H1 (cell line): ENCODE results near the gene ARID5B. TPM values are rescaled to one million over a fixed set of nuclear protein-coding genes. Genes with fewer than 3 reads are reported as not detected.

Experiments
- CTCF ChIA-PET: fragments of 300-600 bp; sonication (Branson Sonifier 250); formaldehyde crosslinking; loops from one replicate; lab custom pipeline; 2021; ENCODE audit not compliant: partially characterized antibody; lab: Charles Lee
- POLR2A ChIA-PET: fragments of 300-600 bp; sonication (Branson Sonifier 250); formaldehyde crosslinking; loops from one replicate; lab custom pipeline; 2021; ENCODE audit warnings: inconsistent platforms; ENCODE audit not compliant: partially characterized antibody; lab: Charles Lee
- DNase-seq, 2 experiments: peaks; one replicate each; pipeline versions ENCODE4 v3.0.0 to v3.0.0-alpha.2; 2010 to 2022; ENCODE audit warnings: low spot score in 2 of 2, low read depth in 1 of 2, mixed read lengths in 1 of 2
- FAIRE-seq: peaks from 2 replicates; lab custom pipeline; 2011; peaks lifted over from hg19 to GRCh38; lab: Jason Lieb, UNC
- H2AFZ ChIP-seq: 2 replicates; pipeline ENCODE4 v1.8.1; 2012; ENCODE audit warnings: low read length, inconsistent platforms
- H2AK5ac ChIP-seq: 2 replicates; pipeline ENCODE4 v1.6.1; 2013; ENCODE audit warnings: low read depth, low read length
- H2BK120ac ChIP-seq: replicated peaks from 2 replicates; pipeline ENCODE3; 2013; ENCODE audit warnings: low read depth, low read length, inconsistent platforms
- H2BK12ac ChIP-seq: 2 replicates; pipeline ENCODE4 v1.6.1; 2013; ENCODE audit warnings: low read depth, low read length
- H2BK15ac ChIP-seq: 2 replicates; pipeline ENCODE4 v1.6.1; 2013; ENCODE audit warnings: low read length
- H2BK20ac ChIP-seq: 2 replicates; pipeline ENCODE4 v1.6.1; 2013; ENCODE audit warnings: low read length
- H2BK5ac ChIP-seq: 2 replicates; pipeline ENCODE4 v1.6.1; 2013; ENCODE audit warnings: low read depth, low read length
- H3K14ac ChIP-seq: 2 replicates; pipeline ENCODE4 v1.6.1; 2013; ENCODE audit warnings: inconsistent platforms; ENCODE audit not compliant: insufficient read length
- H3K18ac ChIP-seq: 2 replicates; pipeline ENCODE4 v1.6.1; 2013; ENCODE audit warnings: low read length; ENCODE audit errors: extremely low read depth
- H3K23ac ChIP-seq: 2 replicates; pipeline ENCODE4 v1.6.1; 2013; ENCODE audit warnings: inconsistent platforms; ENCODE audit not compliant: insufficient read length
- H3K23me2 ChIP-seq: 2 replicates; pipeline ENCODE4 v1.6.1; 2013; ENCODE audit warnings: low read depth, low read length
- H3K27ac ChIP-seq: 2 replicates; pipeline ENCODE4 v1.6.1; 2011; ENCODE audit warnings: low read depth, low read length, inconsistent platforms
- H3K27me3 ChIP-seq, 4 experiments: replicated peaks in 1 of 4; 1 replicate in 1 of 4; 2 replicates in 3 of 4; pipeline versions ENCODE4 v1.6.1 to v1.8.1; 2011 to 2013; ENCODE audit warnings: low read length in 3 of 4, mild to moderate bottlenecking in 3 of 4, inconsistent platforms in 2 of 4, mixed read lengths in 2 of 4, moderate library complexity in 1 of 4; ENCODE audit not compliant: control insufficient read depth in 3 of 4, insufficient read depth in 3 of 4; ENCODE audit errors: extremely low read depth in 1 of 4
- H3K36me3 ChIP-seq, 4 experiments: 2 replicates each; pipeline versions ENCODE4 v1.6.1 to v1.8.1; 2011 to 2013; ENCODE audit warnings: mild to moderate bottlenecking in 4 of 4, low read length in 3 of 4, moderate library complexity in 2 of 4, control low read depth in 1 of 4, inconsistent platforms in 1 of 4; ENCODE audit not compliant: insufficient read depth in 4 of 4, control insufficient read depth in 2 of 4
- H3K4ac ChIP-seq: replicated peaks from 2 replicates; pipeline ENCODE3; 2013; ENCODE audit warnings: low read length, low read depth, mixed read lengths, inconsistent platforms; ENCODE audit not compliant: insufficient read length
- H3K4me1 ChIP-seq, 4 experiments: replicated peaks in 1 of 4; 1 replicate in 1 of 4; 2 replicates in 3 of 4; pipeline versions ENCODE4 v1.6.1 to v1.8.1; 2011 to 2013; ENCODE audit warnings: low read length in 3 of 4, inconsistent platforms in 2 of 4, mixed read lengths in 1 of 4; ENCODE audit not compliant: insufficient read depth in 4 of 4, control insufficient read depth in 3 of 4
- H3K4me2 ChIP-seq, 2 experiments: 2 replicates each; pipeline versions ENCODE4 v1.6.1 to v1.8.1; 2011 to 2013; ENCODE audit warnings: low read depth in 2 of 2, low read length in 2 of 2, control low read depth in 1 of 2, inconsistent platforms in 1 of 2, mild to moderate bottlenecking in 1 of 2; ENCODE audit not compliant: insufficient read depth in 1 of 2
- H3K4me3 ChIP-seq, 4 experiments: fragments of 200-600, 300-600 bp in 1 of 4; sonication (generic), shearing (Covaris generic), sonication (Bioruptor Twin) in 1 of 4; 2 replicates each; pipeline versions ENCODE4 v1.5.1 to v1.8.1; 2011 to 2016; ENCODE audit warnings: low read length in 4 of 4, low read depth in 3 of 4, control low read depth in 2 of 4, inconsistent platforms in 2 of 4, mild to moderate bottlenecking in 2 of 4, mixed read lengths in 1 of 4, moderate library complexity in 1 of 4; ENCODE audit not compliant: insufficient read depth in 2 of 4; ENCODE audit errors: extremely low read depth in 1 of 4
- H3K56ac ChIP-seq: replicated peaks from 2 replicates; pipeline ENCODE3; 2013; ENCODE audit warnings: low read depth, mild to moderate bottlenecking, mixed read lengths, low read length, inconsistent platforms; ENCODE audit not compliant: insufficient read length
- H3K79me1 ChIP-seq: 2 replicates; pipeline ENCODE4 v1.6.1; 2013; ENCODE audit warnings: low read depth, low read length, control low read depth
- H3K79me2 ChIP-seq, 2 experiments: 2 replicates each; pipeline versions ENCODE4 v1.6.1 to v1.8.1; 2012 to 2013; ENCODE audit warnings: low read length in 2 of 2, mild to moderate bottlenecking in 2 of 2, inconsistent platforms in 1 of 2; ENCODE audit not compliant: insufficient read depth in 2 of 2, control insufficient read depth in 1 of 2
- H3K9ac ChIP-seq, 4 experiments: replicated peaks in 1 of 4; 1 replicate in 1 of 4; 2 replicates in 3 of 4; pipeline versions ENCODE4 v1.6.1 to v1.8.1; 2011 to 2013; ENCODE audit warnings: low read depth in 3 of 4, low read length in 3 of 4, control low read depth in 2 of 4, mild to moderate bottlenecking in 2 of 4, moderate library complexity in 2 of 4, inconsistent platforms in 1 of 4; ENCODE audit errors: extremely low read depth in 1 of 4
- H3K9me3 ChIP-seq, 2 experiments: 2 replicates each; pipeline versions ENCODE4 v1.6.1 to v1.8.1; 2012 to 2013; ENCODE audit warnings: mild to moderate bottlenecking in 2 of 2, moderate library complexity in 2 of 2, control low read depth in 1 of 2, inconsistent platforms in 1 of 2, low read depth in 1 of 2, low read length in 1 of 2, mixed read lengths in 1 of 2; ENCODE audit not compliant: insufficient read depth in 2 of 2
- H4K20me1 ChIP-seq, 2 experiments: replicated peaks in 1 of 2; 2 replicates each; pipeline versions ENCODE3 to v1.8.1; 2011 to 2013; ENCODE audit warnings: inconsistent platforms in 2 of 2, low read length in 2 of 2, mild to moderate bottlenecking in 1 of 2; ENCODE audit not compliant: insufficient read depth in 2 of 2, control insufficient read depth in 1 of 2
- H4K5ac ChIP-seq: 2 replicates; pipeline ENCODE4 v1.6.1; 2013; ENCODE audit warnings: low read length, low read depth, mixed read lengths, inconsistent platforms; ENCODE audit not compliant: insufficient read length
- H4K8ac ChIP-seq: 2 replicates; pipeline ENCODE4 v1.8.0; 2013; ENCODE audit warnings: mild to moderate bottlenecking, moderate library complexity, low read length, inconsistent platforms; ENCODE audit not compliant: insufficient read depth; ENCODE audit errors: extremely low read depth
- H4K91ac ChIP-seq: replicated peaks from 2 replicates; pipeline ENCODE3; 2013; ENCODE audit warnings: low read length, mixed read lengths, inconsistent platforms; ENCODE audit not compliant: insufficient read length
- WGBS, 2 experiments: shearing (Covaris generic) in 1 of 2; methylation state at CpG; one replicate each; pipeline versions ENCODE4 v1.1.6 to v1.1.7; 2013 to 2015; ENCODE audit warnings: low lambda C conversion rate in 2 of 2, mixed read lengths in 2 of 2, inconsistent platforms in 1 of 2, low coverage in 1 of 2, missing lambda C conversion rate in 1 of 2; ENCODE audit not compliant: insufficient replicate concordance in 2 of 2, insufficient coverage in 1 of 2, insufficient read length in 1 of 2; ENCODE audit errors: extremely low coverage in 1 of 2, missing lambda C conversion rate in 1 of 2; 5-methylcytosine and 5-hydroxymethylcytosine counted together
- polyA plus RNA-seq, 7 experiments: library from polyadenylated mRNA; depleted of rRNA in 3 of 7; stranded (reverse) in 5 of 7; unstranded in 2 of 7; fragments of >200 nt in 5 of 7; fragments of 200-250 nt in 2 of 7; gene quantifications; 1 replicate in 5 of 7; 2 replicates in 1 of 7; 4 replicates in 1 of 7; pipeline versions ENCODE4 v1.2.1 to v1.2.3, GENCODE V29; 2011 to 2013; ENCODE audit warnings: missing spikeins in 2 of 7, mixed read lengths in 2 of 7
- total RNA-seq: library from RNA; stranded (reverse); fragmentation: NEBNext Ultra II Directional; extraction: Animal tissue kit (Norgen Biotek cat#: 25700); gene quantifications from 2 replicates; pipeline ENCODE4 v1.2.1, GENCODE V29; 2021
- TF ChIP-seq, protein P1 (sequence below): IDR thresholded peaks from 2 replicates; pipeline ENCODE4 v1.6.1; 2012; ENCODE audit warnings: inconsistent platforms

Gene ARID5B
- total and polyA plus RNA-seq, 2 of the 8 experiments (the other 6 are each of a cell fraction or from before 2014, with no cell fraction given): 0.21 to 1.1 TPM

GRCh38 chr10:62047960-62048383 is 146.5 kb downstream of the ARID5B start:
- ChIA-PET POLR2A (no interaction called here), CTCF (interaction anchor here (5.1 kb wide), 1 partner anchor 8 kb away, joined by 55 read pairs; no protein-coding TSS in a partner anchor)
- no peak overlapping the region for H3K27ac ChIP-seq
- H3K4ac ChIP-seq: no peak overlapping the region
- no peak overlapping the region for H4K91ac ChIP-seq
- H2BK20ac ChIP-seq: no peak overlapping the region
- H3K23ac ChIP-seq: no peak overlapping the region
- H3K56ac ChIP-seq: no peak overlapping the region
- no peaks in the 10 kb centered on the region for H4K20me1 ChIP-seq
- H3K36me3 ChIP-seq: no peaks in the 10 kb centered on the region
- DNase-seq: no peak
- H2AFZ ChIP-seq: no peak overlapping the region
- no peak overlapping the region for H2AK5ac ChIP-seq
- H3K9ac ChIP-seq: no peak overlapping the region
- TF ChIP-seq, protein P1, sequence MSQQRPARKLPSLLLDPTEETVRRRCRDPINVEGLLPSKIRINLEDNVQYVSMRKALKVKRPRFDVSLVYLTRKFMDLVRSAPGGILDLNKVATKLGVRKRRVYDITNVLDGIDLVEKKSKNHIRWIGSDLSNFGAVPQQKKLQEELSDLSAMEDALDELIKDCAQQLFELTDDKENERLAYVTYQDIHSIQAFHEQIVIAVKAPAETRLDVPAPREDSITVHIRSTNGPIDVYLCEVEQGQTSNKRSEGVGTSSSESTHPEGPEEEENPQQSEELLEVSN: no peak
- H2BK12ac ChIP-seq: no peak overlapping the region
- no peak overlapping the region for H4K5ac ChIP-seq
- no peak overlapping the region for H4K8ac ChIP-seq
- no peak for FAIRE-seq
- H3K79me1 ChIP-seq: no peaks in the 10 kb centered on the region
- H3K4me2 ChIP-seq: no peak overlapping the region
- H2BK120ac ChIP-seq: no peak overlapping the region
- peaks cover 3 to 12% (median 9%) of the 10 kb centered on the region in 4 experiments; a peak in 6 of 7 replicates for H3K4me1 ChIP-seq
- H3K27me3 ChIP-seq: peaks cover 0 to 2% (median 0%) of the 10 kb centered on the region in 4 experiments; a peak in 2 of 7 replicates
- H2BK5ac ChIP-seq: no peak overlapping the region
- WGBS, 2 experiments: 89% methylated on average over 2 of the region's 2 CpGs; no CpG with 5 or more reads in 1 of the 2 experiments
- H2BK15ac ChIP-seq: no peak overlapping the region
- no peaks in the 10 kb centered on the region for H3K23me2 ChIP-seq
- no peak overlapping the region for H3K18ac ChIP-seq
- H3K14ac ChIP-seq: no peak overlapping the region
- no peak overlapping the region for H3K4me3 ChIP-seq
- no peaks in the 10 kb centered on the region for H3K9me3 ChIP-seq
- H3K79me2 ChIP-seq: no peaks in the 10 kb centered on the region
